Nasal cavity respiratory epithelium epithelial cell of viscerocranial mucosa (primary cell): ENCODE measurements around the gene C19orf33. TPM values are rescaled to one million over a fixed set of nuclear protein-coding genes. Genes with fewer than 3 reads are reported as not detected.

Experiments used
- total RNA-seq: library from RNA; depleted of rRNA; stranded (reverse); fragments of >200 nt; gene quantifications from 2 replicates; pipeline ENCODE4 v1.2.3, GENCODE V29; 2014

The C19orf33 gene
- total RNA-seq = 72.1 and 444 TPM in 2 replicates

DNA sequence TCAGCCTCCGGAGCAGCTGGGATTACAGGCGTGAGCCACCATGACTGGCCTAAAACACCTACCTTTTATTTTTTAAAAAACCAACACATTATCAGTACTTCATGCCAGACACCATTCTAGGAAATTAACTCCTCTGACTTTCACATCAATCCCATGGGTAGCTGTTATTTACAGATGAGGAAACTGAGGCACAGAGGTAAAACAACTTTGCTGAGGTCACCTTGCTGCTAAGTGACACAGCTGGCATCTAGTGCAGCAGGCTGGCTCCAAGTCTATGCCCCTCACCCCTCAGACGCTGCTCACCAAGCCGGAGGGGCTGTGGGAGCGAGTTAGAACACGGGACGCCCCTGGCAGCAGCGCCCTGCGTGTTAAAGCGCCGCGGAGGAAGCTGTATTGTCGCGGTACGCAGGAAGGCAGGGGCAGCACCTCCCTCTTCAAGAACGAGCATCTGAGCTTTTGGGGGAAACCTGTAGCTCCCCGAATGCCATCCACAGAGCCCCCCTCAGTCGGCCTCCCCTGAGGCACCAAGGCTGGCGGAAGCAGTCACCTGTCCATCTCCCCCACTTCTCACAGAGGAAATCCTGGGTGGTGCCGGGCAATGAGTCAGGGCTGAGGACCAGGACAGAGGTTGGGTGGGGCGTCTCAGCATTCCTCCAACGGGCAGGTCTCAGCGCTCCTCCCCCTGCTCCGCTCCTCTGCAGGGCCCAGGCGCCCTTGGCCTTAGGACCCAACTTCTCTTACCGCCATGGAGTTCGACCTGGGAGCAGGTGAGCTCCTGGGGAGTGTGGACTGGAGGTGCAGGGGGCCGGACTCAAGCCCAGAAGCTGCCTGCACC, at the start of gene C19orf33:
C19orf33 (plus strand) TSS at position 735 of the 835 bp plus-strand sequence; CDS start at position 746, 11 bp downstream.

DNA sequence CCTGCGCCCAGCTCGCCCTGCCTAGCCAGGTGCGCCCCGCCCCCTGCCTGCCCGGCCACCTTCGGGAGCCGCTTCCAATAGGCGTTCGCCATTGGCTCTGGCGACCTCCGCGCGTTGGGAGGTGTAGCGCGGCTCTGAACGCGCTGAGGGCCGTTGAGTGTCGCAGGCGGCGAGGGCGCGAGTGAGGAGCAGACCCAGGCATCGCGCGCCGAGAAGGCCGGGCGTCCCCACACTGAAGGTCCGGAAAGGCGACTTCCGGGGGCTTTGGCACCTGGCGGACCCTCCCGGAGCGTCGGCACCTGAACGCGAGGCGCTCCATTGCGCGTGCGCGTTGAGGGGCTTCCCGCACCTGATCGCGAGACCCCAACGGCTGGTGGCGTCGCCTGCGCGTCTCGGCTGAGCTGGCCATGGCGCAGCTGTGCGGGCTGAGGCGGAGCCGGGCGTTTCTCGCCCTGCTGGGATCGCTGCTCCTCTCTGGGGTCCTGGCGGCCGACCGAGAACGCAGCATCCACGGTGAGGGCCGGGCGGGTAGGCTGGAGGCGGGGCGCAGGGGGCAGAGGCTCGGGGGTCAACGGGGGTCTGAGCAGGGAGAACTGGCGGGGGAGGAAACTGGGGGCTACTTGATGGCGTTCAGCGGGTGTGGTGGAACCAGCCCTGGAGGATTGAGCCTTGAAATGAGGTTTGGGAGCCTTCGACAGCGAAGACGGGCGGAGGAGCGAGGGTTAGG, 39.4 kb upstream of the C19orf33 start, which contains the start of gene SPINT2:
SPINT2 (plus strand) TSS at position 88 of the 727 bp plus-strand sequence; CDS start at position 408, 320 bp downstream.

DNA sequence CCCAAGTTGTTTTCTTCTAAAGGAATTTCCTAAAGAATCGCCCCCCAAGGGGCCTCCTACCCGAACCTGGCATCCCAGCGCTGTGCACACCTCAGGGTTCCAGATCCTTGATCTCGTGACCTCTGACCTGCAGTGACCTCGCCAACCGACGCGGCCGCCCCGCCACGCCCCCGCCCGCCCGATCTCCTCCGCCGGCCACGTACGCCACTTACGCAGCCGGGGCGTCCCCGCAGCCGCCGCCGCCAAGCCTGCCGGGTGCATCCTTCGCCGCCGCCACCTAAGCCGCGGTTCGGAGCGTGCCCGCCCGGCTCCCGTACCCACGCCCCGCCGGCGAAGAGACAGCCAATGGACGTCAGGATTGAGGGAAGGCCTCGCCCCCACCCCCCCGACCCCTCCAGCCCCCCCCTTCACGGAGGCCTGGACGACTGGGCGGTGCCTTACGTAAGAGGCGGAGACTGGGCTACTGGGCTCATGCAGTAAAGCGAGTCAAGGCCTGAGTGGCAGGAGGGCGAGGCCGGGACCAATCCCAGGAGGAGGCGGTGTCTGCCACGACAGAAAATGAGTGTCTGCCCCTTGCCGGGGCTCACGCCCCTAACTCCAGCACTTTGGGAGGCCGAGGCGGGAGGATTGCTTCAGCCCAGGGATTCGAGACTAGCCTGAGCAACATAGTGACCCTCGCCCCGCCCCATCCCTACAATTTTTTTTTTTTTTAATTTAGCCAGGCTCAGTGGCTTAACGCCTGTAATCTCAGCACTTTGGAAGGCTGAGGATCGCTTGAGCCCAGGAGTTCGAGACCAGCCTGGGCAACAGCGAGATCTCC, 11.8 kb downstream of the C19orf33 start, which contains the start of gene YIF1B:
YIF1B (minus strand) TSS at position 291 of the 820 bp plus-strand sequence; CDS start at position 261, 30 bp downstream.

DNA sequence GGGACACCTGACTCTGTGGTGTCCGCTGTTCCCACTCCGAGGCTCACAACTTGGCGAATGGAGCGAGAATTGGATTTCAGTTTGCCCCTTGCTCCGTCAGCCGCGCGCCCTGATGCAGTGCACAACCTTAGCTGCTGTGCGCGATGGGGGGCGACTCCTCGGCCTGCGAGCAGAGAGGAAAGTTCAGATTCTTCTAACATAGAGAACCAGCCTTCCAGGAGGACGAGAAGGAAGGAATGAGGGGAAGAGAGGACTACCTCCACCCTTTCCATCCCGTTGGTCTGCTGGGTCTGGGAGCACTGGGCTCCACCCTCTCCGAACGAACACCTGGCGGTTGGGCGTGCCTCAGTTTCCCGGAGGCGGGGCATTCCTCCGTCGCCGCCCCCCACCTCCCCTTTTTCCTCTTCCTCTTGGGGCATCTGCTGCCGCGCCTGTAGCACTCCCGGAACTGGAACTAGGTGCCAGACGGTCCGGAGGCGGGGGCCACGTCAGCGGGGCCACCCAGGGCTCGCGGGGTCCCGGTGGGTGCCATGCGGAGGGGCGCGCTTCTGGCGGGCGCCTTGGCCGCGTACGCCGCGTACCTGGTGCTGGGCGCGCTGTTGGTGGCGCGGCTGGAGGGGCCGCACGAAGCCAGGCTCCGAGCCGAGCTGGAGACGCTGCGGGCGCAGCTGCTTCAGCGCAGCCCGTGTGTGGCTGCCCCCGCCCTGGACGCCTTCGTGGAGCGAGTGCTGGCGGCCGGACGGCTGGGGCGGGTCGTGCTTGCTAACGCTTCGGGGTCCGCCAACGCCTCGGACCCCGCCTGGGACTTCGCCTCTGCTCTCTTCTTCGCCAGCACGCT, 15.6 kb downstream of the C19orf33 start, which contains the start of gene KCNK6:
KCNK6 (plus strand) TSS at position 425 of the 838 bp plus-strand sequence; CDS start at position 531, 106 bp downstream.

Other genes with a start within 250 kb of the C19orf33 start
- under 0.01 and 0.28 TPM in 2 replicates for gene DPF1, start 80.0 kb upstream of the C19orf33 start, total RNA-seq
- 1.0 and 2.3 TPM in 2 replicates for gene PPP1R14A, start 47.9 kb upstream of the C19orf33 start, total RNA-seq
- 918 and 1,465 TPM in 2 replicates for gene SPINT2, start 39.7 kb upstream of the C19orf33 start, total RNA-seq
- gene YIF1B, start 11.7 kb downstream of the C19orf33 start, total RNA-seq = 35.7 and 45.5 TPM in 2 replicates
- gene KCNK6, start 15.6 kb downstream of the C19orf33 start, total RNA-seq = 28.5 and 28.7 TPM in 2 replicates
- 2.2 and 4.1 TPM in 2 replicates for gene CATSPERG, start 31.6 kb downstream of the C19orf33 start, total RNA-seq
- gene PSMD8, start 70.3 kb downstream of the C19orf33 start, total RNA-seq = 195 and 250 TPM in 2 replicates
- under 0.01 and 0.07 TPM in 2 replicates for gene GGN, start 83.8 kb downstream of the C19orf33 start, total RNA-seq
- 0.34 and 0.71 TPM in 2 replicates for gene SPRED3, start 84.4 kb downstream of the C19orf33 start, total RNA-seq
- gene FAM98C, start 98.8 kb downstream of the C19orf33 start, total RNA-seq = 8.0 and 14.0 TPM in 2 replicates
- not detected in 2 replicates for gene RASGRP4, start 122.0 kb downstream of the C19orf33 start, total RNA-seq
- gene RYR1, start 129.4 kb downstream of the C19orf33 start, total RNA-seq = 6.8 and 8.0 TPM in 2 replicates